GM12864 (cell line): ENCODE data around the gene PSMD11.
A peak's percentile ranks its signal among the peaks of the same experiment; 100 is the strongest.

Experiments used
- DNase-seq: peaks from one replicate; pipeline ENCODE4 v3.0.0-alpha.2; 2011; ENCODE audit warnings: low read depth
- H3K4me3 ChIP-seq: 2 replicates; pipeline ENCODE4 v1.5.1; 2011; ENCODE audit warnings: mild to moderate bottlenecking, low read depth, low read length, control low read depth
- TF ChIP-seq, protein P1 (sequence below): IDR thresholded peaks from 2 replicates; pipeline ENCODE4 v1.5.1; 2011; ENCODE audit warnings: low read depth, mild to moderate bottlenecking, moderate library complexity, low read length, control low read depth, inconsistent platforms; ENCODE audit errors: missing control alignments

PSMD11 gene

DNA sequence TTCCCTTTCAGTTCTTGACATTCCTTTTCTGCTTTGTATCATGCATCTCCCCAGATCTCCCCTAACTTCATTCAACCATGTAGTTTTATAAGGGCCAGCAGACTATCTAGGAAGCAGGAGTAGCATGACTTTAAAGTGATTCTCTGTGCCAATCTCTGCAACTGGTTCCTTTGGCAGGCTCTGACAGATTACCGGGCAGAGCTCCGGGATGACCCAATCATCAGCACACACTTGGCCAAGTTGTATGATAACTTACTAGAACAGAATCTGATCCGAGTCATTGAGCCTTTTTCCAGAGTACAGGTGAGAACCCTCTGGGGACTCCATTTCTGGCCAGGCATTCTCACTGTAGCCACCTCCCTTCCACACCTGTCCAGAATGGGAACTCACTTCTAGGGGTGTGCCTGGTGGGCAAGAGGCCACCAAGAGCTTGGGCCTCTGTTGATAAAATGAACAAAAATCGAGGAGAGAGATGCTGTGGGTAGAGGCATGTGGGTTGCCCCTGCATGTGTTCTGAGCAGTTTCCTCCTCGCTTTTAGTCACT is 34.8 kb downstream of the PSMD11 start:
- no peak overlapping the region for H3K4me3 ChIP-seq
- TF ChIP-seq, protein P1, sequence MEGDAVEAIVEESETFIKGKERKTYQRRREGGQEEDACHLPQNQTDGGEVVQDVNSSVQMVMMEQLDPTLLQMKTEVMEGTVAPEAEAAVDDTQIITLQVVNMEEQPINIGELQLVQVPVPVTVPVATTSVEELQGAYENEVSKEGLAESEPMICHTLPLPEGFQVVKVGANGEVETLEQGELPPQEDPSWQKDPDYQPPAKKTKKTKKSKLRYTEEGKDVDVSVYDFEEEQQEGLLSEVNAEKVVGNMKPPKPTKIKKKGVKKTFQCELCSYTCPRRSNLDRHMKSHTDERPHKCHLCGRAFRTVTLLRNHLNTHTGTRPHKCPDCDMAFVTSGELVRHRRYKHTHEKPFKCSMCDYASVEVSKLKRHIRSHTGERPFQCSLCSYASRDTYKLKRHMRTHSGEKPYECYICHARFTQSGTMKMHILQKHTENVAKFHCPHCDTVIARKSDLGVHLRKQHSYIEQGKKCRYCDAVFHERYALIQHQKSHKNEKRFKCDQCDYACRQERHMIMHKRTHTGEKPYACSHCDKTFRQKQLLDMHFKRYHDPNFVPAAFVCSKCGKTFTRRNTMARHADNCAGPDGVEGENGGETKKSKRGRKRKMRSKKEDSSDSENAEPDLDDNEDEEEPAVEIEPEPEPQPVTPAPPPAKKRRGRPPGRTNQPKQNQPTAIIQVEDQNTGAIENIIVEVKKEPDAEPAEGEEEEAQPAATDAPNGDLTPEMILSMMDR = no peak
- DNase-seq = no peak

DNA sequence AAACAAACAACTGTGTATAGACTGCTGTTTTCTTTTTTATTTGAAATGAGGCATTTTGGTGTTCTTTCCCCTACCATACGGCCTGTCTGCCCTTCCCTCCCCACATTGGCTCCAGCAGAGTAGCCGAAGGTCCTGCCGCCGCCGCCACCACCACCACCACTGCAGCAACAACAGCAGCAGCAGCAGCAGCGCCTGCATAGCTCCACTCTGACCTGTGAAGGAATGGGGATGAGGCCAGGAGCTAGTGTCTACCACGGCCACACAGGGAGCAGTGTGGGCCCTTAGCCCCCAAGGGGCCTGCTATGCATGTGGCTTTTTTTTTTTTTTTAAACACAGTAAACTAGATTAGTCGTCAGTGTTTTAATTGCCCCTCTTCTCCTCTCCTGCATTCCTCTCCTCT is 36.9 kb downstream of the PSMD11 start:
- no peak for DNase-seq
- TF ChIP-seq, protein P1 = no peak
- no peak overlapping the region for H3K4me3 ChIP-seq

DNA sequence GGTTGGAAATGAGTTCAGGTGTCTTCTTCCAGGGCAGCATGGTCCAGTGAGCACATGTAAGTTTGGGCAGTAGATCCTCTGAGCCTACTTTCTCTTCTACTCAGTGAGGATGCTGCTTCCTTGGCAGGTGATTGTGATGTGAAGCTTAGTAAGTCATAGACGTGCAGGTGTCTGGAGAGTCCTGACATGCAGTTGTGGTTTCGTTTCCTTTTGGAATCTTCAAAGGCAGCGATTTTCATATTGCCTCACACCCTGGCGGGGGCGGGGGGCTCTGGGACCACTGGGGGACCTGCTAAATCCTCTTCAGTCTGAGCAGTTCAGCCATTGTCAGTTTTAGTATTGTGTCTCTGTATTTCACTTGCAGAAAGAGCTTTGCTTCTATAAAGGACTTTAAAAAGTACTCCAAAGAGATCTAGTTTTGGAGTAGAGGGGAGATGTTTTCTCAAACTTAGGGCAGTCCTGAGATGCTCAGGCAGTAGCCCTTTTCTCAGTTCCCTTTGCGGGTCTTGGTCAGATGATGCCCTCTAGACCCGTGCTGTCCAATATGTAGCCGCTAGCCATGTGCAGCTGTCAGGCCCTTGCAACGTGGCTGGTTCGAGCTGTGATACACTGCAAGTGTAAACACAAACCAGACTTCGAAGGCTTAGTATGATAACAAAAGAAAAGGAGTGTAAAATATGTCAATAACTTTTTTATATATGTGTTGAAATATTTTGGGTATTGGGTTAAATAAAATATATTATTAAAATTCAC is 38.4 kb downstream of the PSMD11 start:
- no peak overlapping the region for H3K4me3 ChIP-seq
- TF ChIP-seq, protein P1 = no peak
- no peak for DNase-seq

DNA sequence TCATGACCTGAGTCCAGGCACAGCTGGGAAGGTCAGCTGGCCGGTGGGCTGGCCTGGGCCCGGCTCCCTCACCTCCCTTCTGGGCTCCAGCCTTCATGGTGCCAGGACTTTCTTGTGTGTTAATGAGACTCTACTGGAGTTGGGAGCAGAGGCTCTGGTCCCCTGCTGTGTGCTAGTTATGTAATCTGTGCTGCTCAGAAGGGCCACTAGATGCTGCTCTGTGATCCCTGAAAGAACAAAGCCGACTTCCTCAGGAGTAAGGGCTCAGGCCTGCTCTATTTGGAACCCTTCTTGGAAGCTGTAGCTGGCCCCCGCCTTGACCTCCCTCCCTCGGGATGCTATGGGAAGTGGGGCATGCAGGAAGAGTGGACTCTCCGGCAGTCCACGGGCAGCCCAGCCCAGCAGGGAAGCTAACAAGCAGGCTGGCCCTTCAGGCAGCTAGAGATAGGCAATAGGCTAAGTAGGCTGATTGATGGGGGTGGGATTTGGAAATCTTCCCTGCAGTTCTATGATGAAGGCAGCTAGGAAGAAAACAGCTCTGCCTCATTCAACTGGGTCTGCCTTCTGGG is 39.2 kb downstream of the PSMD11 start:
- H3K4me3 ChIP-seq = no peak overlapping the region
- no peak for DNase-seq
- TF ChIP-seq, protein P1 = peak; percentile 97

DNA sequence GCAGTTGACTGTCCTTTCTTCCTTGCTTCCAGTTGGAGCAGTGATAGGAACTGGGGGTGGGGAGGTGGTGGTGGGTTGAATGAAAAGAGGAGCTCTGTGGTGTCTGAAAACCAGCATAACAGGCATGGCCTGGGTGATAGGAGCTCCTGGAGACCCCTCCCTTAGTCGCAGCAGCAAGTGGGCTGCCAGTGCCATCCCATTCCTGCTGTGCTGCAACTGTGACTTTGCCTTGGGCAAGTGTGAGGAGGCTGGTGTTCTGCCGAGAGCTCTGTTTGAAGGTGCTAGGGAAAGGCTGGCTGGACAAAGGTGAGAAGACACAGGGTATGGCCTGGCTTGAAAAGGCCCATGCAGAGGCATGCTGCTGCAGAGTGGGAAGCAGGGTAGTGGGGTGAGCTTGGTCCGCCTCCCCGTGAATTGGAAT is 39.7 kb downstream of the PSMD11 start:
- no peak for DNase-seq
- TF ChIP-seq, protein P1 = no peak
- H3K4me3 ChIP-seq = no peak overlapping the region

DNA sequence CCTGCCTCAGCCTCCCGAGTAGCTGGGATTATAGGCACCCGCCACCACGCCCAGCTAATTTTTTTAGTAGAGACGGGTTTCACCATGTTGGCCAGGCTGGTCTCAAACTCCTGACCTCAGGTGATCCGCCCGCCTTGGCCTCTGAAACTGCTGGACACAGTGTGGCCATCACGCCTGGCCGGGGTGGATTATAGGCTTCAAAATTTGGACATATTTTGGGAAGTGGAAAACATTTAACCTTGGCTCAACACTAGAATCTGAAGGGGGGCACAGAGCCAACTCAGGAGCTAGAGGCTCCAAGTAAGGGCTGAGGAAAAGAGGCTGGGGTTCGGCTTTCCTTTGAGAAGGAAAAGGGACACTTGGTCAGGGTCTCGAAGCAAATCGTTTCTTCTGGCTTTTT is 40.3 kb downstream of the PSMD11 start:
- no peak overlapping the region for H3K4me3 ChIP-seq
- TF ChIP-seq, protein P1 = no peak

More for the DNA sequence above, 40.3 kb downstream of the PSMD11 start:
- DNase-seq = no peak
